Muscle layer of duodenum (tissue), 2 donors: Measurements from ENCODE around the gene RAB11B.
"Not testable (repeated sequence)": the region's sequence is repeated elsewhere in the genome, so short reads cannot be mapped to it uniquely, and the experiment has no call there.

Experiments used
- H3K27ac ChIP-seq: one replicate; pipeline ENCODE4 v1.7.0; 2013; ENCODE audit warnings: mild to moderate bottlenecking, low read length
- H3K27me3 ChIP-seq: one replicate; pipeline ENCODE4 v1.7.0; 2013; ENCODE audit warnings: low read depth, mild to moderate bottlenecking, control low read depth, low read length
- H3K36me3 ChIP-seq, 2 donors: one replicate each; pipeline ENCODE4 v1.7.0; 2013; ENCODE audit warnings: low read length in 2 of 2, control low read depth in 1 of 2, mild to moderate bottlenecking in 1 of 2; ENCODE audit not compliant: insufficient read depth in 2 of 2, control insufficient read depth in 1 of 2
- H3K4me1 ChIP-seq, 2 donors: one replicate each; pipeline ENCODE4 v1.7.0; 2013; ENCODE audit warnings: low read length in 2 of 2, mild to moderate bottlenecking in 2 of 2, control low read depth in 1 of 2, moderate library complexity in 1 of 2; ENCODE audit not compliant: insufficient read depth in 2 of 2, control insufficient read depth in 1 of 2
- H3K4me3 ChIP-seq, 2 donors: one replicate each; pipeline ENCODE4 v1.7.0; 2013; ENCODE audit warnings: low read length in 2 of 2, low read depth in 1 of 2, mild to moderate bottlenecking in 1 of 2
- H3K9me3 ChIP-seq, 2 donors: one replicate each; pipeline ENCODE4 v1.7.0; 2013; ENCODE audit warnings: low read length in 2 of 2, control low read depth in 1 of 2, mild to moderate bottlenecking in 1 of 2; ENCODE audit not compliant: control insufficient read depth in 1 of 2
- donor health status: healthy.

Gene RAB11B

DNA sequence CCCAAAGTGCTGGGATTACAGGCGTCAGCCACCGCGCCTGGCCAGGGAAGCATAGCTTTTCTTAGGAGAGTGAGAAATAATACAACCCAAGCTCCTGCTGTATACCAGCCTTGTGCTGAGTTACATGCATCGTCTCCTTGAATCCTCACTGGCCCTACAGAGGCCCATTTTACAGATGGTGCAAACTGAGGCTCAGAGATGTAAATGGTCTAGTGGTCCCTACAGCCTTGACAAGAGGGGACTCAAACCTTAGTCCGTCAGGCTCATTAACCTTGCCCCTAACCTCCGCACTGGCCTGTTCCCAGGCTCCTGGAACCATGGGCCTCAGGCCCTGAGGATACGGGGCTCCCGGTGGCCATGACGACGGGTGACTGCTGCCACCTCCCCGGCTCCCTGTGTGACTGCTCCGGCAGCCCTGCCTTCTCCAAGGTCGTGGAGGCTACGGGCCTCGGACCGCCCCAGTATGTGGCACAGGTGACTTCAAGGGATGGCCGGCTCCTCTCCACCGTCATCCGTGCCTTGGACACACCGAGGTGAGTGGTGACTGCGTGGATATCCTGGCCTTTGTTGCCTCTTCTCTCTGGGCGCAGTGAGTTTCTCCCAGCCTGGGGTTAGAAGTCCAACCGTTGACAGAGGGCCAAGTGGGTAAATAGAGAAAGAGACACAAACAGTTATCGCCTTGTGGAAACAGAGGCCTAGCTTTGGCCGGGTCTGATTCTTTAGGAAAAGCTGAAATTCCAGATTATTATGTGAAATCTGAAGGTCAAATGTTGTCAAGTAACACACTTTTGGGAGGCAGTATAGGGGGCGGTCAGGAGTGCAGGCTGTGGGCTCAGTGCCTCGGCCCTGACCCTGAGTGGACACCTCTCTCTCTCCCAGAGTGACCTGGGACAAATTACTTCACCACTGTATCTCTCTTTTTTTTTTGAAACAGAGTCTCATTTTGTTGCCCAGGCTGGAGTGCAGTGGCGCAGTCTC is 31.6 kb downstream of the RAB11B start:
- Histone ChIP-seq H3K9me3 (no peaks in the 10 kb centered on the region), H3K4me1 (peaks cover 7 to 20% of the 10 kb centered on the region in 2 donors), H3K27ac (no peak overlapping the region), H3K27me3 (no peaks in the 10 kb centered on the region), H3K36me3 (peaks cover 0 to 14% of the 10 kb centered on the region in 2 donors), H3K4me3 (no peak overlapping the region)

DNA sequence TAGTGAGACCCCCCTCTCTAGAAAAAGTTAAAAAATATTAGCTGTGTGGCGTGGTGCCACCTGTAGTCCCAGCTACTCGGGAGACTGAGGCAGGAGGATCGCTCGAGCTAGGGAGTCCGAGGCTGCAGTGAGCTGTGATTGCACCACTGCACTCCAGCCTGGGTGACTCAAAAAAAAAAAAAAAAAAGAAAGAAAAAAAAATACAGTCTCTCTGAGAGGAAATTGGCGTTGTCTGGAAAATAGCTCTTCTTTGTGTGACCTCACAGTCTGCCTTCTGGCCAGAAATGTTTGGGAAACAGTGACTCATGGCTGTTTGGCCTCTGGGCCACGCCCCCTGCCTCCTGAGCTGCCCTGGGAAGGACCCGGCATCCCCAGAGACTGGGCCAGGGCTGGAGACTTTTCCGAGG is 33.7 kb downstream of the RAB11B start:
- Histone ChIP-seq H3K4me1 (peaks cover 3 to 5% of the 10 kb centered on the region in 2 donors), H3K9me3 (no peaks in the 10 kb centered on the region), H3K4me3 (peak overlapping the region in 1 of 2 donors; percentile 40), H3K27ac (peak overlapping the region; percentile 79), H3K36me3 (peaks cover 0 to 21% of the 10 kb centered on the region in 2 donors), H3K27me3 (no peaks in the 10 kb centered on the region)

GRCh38 chr19:8425331-8425730 is 35.2 kb downstream of the RAB11B start:
- peaks cover 0 to 26% of the 10 kb centered on the region in 2 donors for H3K36me3 ChIP-seq
- not testable (repeated sequence) for H3K9me3 ChIP-seq, H3K27me3 ChIP-seq, H3K4me3 ChIP-seq, H3K27ac ChIP-seq, H3K4me1 ChIP-seq

- H3K9me3 ChIP-seq = no peaks in the 10 kb centered on the region
- H3K36me3 ChIP-seq = peaks cover 0 to 34% of the 10 kb centered on the region in 2 donors
- H3K4me3 ChIP-seq = no peak overlapping the region
- H3K27ac ChIP-seq = no peak overlapping the region
- H3K4me1 ChIP-seq = peaks cover 3 to 5% of the 10 kb centered on the region in 2 donors
- H3K27me3 ChIP-seq = no peaks in the 10 kb centered on the region
Measured at GRCh38 chr19:8426283-8426682, 36.1 kb downstream of the RAB11B start.

- H3K27me3 ChIP-seq = no peaks in the 10 kb centered on the region
- H3K4me1 ChIP-seq = peaks cover 2 to 5% of the 10 kb centered on the region in 2 donors
- no peak overlapping the region for H3K4me3 ChIP-seq
- H3K27ac ChIP-seq = no peak overlapping the region
- no peaks in the 10 kb centered on the region for H3K9me3 ChIP-seq
- peaks cover 0 to 31% of the 10 kb centered on the region in 2 donors for H3K36me3 ChIP-seq
Measured at GRCh38 chr19:8429044-8429443, 38.9 kb downstream of the RAB11B start.

DNA sequence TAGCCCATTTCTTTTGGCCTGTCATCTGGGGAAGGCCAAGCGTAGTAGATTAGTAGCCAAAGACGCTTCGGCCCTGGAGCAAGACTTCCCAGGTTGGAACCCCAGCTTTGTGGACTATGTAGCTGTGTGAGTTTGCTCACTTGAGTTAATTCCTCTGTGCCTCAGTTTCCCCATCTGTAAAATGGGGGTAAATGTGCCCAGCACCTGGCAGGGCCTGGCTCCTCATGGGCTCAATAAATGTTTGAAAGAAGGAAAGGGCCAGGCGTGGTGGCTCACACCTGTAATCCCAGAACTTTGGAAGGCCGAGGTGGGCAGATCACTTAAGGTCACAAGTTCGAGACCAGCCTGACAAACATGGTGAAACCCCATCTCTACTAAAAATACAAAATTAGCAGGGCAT is 39.7 kb downstream of the RAB11B start:
- H3K9me3 ChIP-seq = no peaks in the 10 kb centered on the region
- H3K27me3 ChIP-seq = no peaks in the 10 kb centered on the region
- no peak overlapping the region for H3K4me3 ChIP-seq
- H3K4me1 ChIP-seq = peaks cover 0 to 5% of the 10 kb centered on the region in 2 donors
- H3K36me3 ChIP-seq = peaks cover 0 to 31% of the 10 kb centered on the region in 2 donors
- H3K27ac ChIP-seq = no peak overlapping the region

DNA sequence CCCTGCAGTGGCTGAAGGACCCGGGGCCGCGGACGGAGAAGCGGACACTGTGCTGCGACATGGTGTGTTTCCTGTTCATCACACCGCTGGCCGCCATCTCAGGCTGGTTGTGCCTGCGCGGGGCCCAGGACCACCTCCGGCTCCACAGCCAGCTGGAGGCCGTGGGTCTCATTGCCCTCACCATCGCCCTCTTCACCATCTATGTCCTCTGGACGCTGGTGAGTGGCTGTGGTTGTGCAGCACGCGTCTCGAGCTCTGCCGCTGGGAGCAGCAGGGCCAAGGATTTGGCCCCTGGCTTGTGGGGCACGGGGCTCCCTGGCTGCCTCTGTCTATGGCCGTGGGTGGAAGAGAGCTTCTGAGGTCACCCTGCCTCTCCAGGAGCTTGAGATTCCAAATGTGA is 40.5 kb downstream of the RAB11B start:
- H3K27me3 ChIP-seq = no peaks in the 10 kb centered on the region
- H3K4me3 ChIP-seq = no peak overlapping the region
- H3K36me3 ChIP-seq = peaks cover 0 to 33% of the 10 kb centered on the region in 2 donors
- no peak overlapping the region for H3K27ac ChIP-seq
- H3K9me3 ChIP-seq = no peaks in the 10 kb centered on the region
- H3K4me1 ChIP-seq = peaks cover 0 to 5% of the 10 kb centered on the region in 2 donors

- no peak overlapping the region for H3K4me3 ChIP-seq
- H3K27me3 ChIP-seq = no peaks in the 10 kb centered on the region
- peaks cover 0 to 21% of the 10 kb centered on the region in 2 donors for H3K36me3 ChIP-seq
- H3K4me1 ChIP-seq = peaks cover 0 to 5% of the 10 kb centered on the region in 2 donors
- H3K27ac ChIP-seq = no peak overlapping the region
- no peaks in the 10 kb centered on the region for H3K9me3 ChIP-seq
Measured at GRCh38 chr19:8438236-8438635, 48.1 kb downstream of the RAB11B start.

DNA sequence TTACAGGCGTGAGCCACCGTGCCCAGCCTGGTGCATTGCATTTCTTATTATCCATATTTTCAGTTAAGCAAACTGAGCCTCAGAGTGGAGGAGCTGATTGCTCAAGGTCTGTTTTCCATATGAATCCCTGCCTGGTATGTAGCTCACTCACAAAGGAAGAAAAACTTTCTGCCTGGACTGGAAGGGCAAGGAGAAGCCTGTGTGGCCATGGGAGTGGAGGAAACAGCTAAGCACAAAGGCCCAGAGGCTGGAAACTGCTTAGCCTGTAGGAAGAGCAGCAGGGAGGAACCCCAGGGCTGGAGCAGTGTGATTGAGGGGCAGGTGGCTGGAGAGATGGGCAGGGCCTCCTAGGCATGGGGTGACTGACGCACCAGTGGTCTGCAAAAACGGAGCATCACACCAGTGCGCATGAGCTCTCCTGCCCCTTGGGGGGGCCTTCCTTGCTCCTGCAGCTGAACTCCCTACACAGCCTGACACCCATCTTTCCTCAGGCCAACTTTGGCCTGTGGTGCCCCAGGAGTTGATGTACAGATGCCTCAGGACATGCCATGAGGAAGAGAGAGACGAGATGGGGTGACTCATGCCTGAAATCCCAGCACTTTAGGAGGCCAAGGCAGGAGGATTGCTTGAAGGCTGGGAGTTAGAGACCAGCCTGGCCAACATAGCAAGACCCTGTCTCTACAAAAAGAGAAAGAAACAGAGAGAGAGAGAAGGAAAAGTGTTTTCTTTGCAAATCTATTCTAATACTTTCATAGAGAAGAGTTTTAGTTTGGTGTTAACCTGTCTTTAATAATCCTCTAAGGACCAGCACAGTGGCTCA is 51.8 kb downstream of the RAB11B start:
- no peaks in the 10 kb centered on the region for H3K27me3 ChIP-seq
- no peak overlapping the region for H3K4me3 ChIP-seq
- no peak overlapping the region for H3K27ac ChIP-seq
- peaks cover 5 to 9% of the 10 kb centered on the region in 2 donors for H3K4me1 ChIP-seq
- peaks cover 0 to 23% of the 10 kb centered on the region in 2 donors for H3K36me3 ChIP-seq
- H3K9me3 ChIP-seq = no peaks in the 10 kb centered on the region

- H3K9me3 ChIP-seq, H3K27me3 ChIP-seq: not testable (repeated sequence)
- H3K27ac ChIP-seq = peak overlapping the region; percentile 95
- H3K4me1 ChIP-seq = peaks cover 16 to 32% of the 10 kb centered on the region in 2 donors
- peaks cover 2 to 11% of the 10 kb centered on the region in 2 donors for H3K36me3 ChIP-seq
- peak overlapping the region; percentile 88 to 94 for H3K4me3 ChIP-seq
Measured at GRCh38 chr19:8444140-8444676, 54.0 kb downstream of the RAB11B start.
